GM12878 (cell line): ENCODE measurements around the gene TCF7L2. TPM values are rescaled to one million over a fixed set of nuclear protein-coding genes. Genes with fewer than 3 reads are reported as not detected.

Experiments used
- ATAC-seq: fragments of 200-7000 bp; cut with Tn5 transposase; 3 replicates; pipeline ENCODE4 v1.9.1; 2020; ENCODE audit warnings: mild to moderate bottlenecking, moderate library complexity
- BruUV-seq: library from RNA; stranded (reverse); fragments of 400-500 nt; replicated peaks from 2 replicates; lab custom pipeline; 2021; lab: Mats Ljungman, UMichigan
- CTCF ChIA-PET: fragments of 300-600 bp; sonication (Branson Sonifier 250); formaldehyde crosslinking; extraction: SDS; loops from one replicate; lab custom pipeline; 2021; ENCODE audit warnings: inconsistent platforms; lab: Yijun Ruan, JAX
- POLR2A ChIA-PET: fragments of 350-600 bp; formaldehyde crosslinking; extraction: SDS; loops from one replicate; lab custom pipeline; 2021; ENCODE audit warnings: inconsistent platforms; lab: Charles Lee
- RAD21 ChIA-PET: fragments of 300-600 bp; sonication (Branson Sonifier 250); formaldehyde crosslinking; loops from one replicate; lab custom pipeline; 2023; ENCODE audit warnings: antibody characterized with exemption; ENCODE audit not compliant: unreplicated experiment; lab: Charles Lee
- SMC1A ChIA-PET: fragments of 300-600 bp; sonication (Branson Sonifier 250); formaldehyde crosslinking; loops from one replicate; lab custom pipeline; 2023; ENCODE audit not compliant: unreplicated experiment, uncharacterized antibody; lab: Charles Lee
- DNase-seq: peaks from one replicate; pipeline ENCODE4 v3.0.0-alpha.2; 2011; ENCODE audit warnings: low read depth, low spot score
- FAIRE-seq: peaks from 3 replicates; lab custom pipeline; 2011; peaks lifted over from hg19 to GRCh38; lab: Jason Lieb, UNC
- H2AFZ ChIP-seq: 2 replicates; pipeline ENCODE4 v1.6.0; 2011; ENCODE audit warnings: low read depth, low read length, control low read depth; ENCODE audit not compliant: control insufficient read depth
- H3K27ac ChIP-seq: 2 replicates; pipeline ENCODE4 v1.5.1; 2011; ENCODE audit warnings: control low read depth; ENCODE audit not compliant: control insufficient read depth, insufficient read depth
- H3K27me3 ChIP-seq, 2 experiments: replicated peaks in 1 of 2; 2 replicates each; pipeline versions ENCODE4 v1.6.0 to v1.6.1; 2011; ENCODE audit warnings: low read length in 1 of 2; ENCODE audit not compliant: control insufficient read depth in 2 of 2, insufficient read depth in 2 of 2
- H3K36me3 ChIP-seq, 2 experiments: 2 replicates each; pipeline ENCODE4 v1.5.1; 2011; ENCODE audit warnings: low read length in 1 of 2; ENCODE audit not compliant: control insufficient read depth in 2 of 2, insufficient read depth in 2 of 2
- H3K4me1 ChIP-seq: 2 replicates; pipeline ENCODE4 v1.6.1; 2011; ENCODE audit warnings: mild to moderate bottlenecking, low read length, moderate library complexity, mixed read lengths; ENCODE audit not compliant: control insufficient read depth, insufficient read depth
- H3K4me2 ChIP-seq: 2 replicates; pipeline ENCODE4 v1.6.0; 2011; ENCODE audit warnings: control low read depth; ENCODE audit not compliant: control insufficient read depth, insufficient read depth
- H3K4me3 ChIP-seq: fragments of 200-600 bp; sonication (generic); 2 replicates; pipeline ENCODE4 v1.5.1; 2016
- H3K79me2 ChIP-seq: 2 replicates; pipeline ENCODE4 v1.6.0; 2011; ENCODE audit warnings: low read length; ENCODE audit not compliant: control insufficient read depth, insufficient read depth
- H3K9ac ChIP-seq: 2 replicates; pipeline ENCODE4 v1.8.0; 2011; ENCODE audit warnings: low read length, control low read depth, mixed read lengths; ENCODE audit not compliant: control insufficient read depth, insufficient read depth
- H3K9me3 ChIP-seq: replicated peaks from 3 replicates; pipeline ENCODE4 v1.5.1; 2011; ENCODE audit warnings: mild to moderate bottlenecking, low read length; ENCODE audit not compliant: control insufficient read depth, insufficient read depth
- H4K20me1 ChIP-seq: 2 replicates; pipeline ENCODE4 v1.6.0; 2011; ENCODE audit not compliant: control insufficient read depth, insufficient read depth
- CEBPZ ChIP-seq: fragments of 150-350 bp; IDR thresholded peaks from 2 replicates; pipeline ENCODE4 v1.6.1; 2016; ENCODE audit warnings: low read depth, low read length
- E2F4 ChIP-seq: IDR thresholded peaks from 2 replicates; pipeline ENCODE4 v1.6.1; 2012; ENCODE audit warnings: low read depth, low read length, improper control_type of control experiment
- GATAD2B ChIP-seq: fragments of 450-650 bp; conservative IDR thresholded peaks from 2 replicates; pipeline ENCODE4 v1.6.1; 2017; ENCODE audit warnings: low read depth, mild to moderate bottlenecking, moderate library complexity
- IKZF2 ChIP-seq, 2 experiments: fragments of 450-650 bp; IDR thresholded peaks; 2 replicates each; pipeline ENCODE4 v1.6.1; 2017; ENCODE audit warnings: mild to moderate bottlenecking in 2 of 2, moderate library complexity in 2 of 2
- LARP7 ChIP-seq: fragments of 450-650 bp; IDR thresholded peaks from 2 replicates; pipeline ENCODE4 v1.6.1; 2017; ENCODE audit warnings: mild to moderate bottlenecking
- NFIC ChIP-seq: IDR thresholded peaks from 2 replicates; pipeline ENCODE4 v1.6.1; 2012; ENCODE audit warnings: low read depth, mild to moderate bottlenecking, inconsistent platforms, low read length, moderate library complexity
- NFXL1 ChIP-seq: fragments of 450-650 bp; IDR thresholded peaks from 2 replicates; pipeline ENCODE4 v1.6.1; 2017; ENCODE audit warnings: antibody characterized with exemption, mild to moderate bottlenecking, borderline replicate concordance
- NFYB ChIP-seq: IDR thresholded peaks from 2 replicates; pipeline ENCODE4 v1.6.1; 2011; ENCODE audit warnings: low read depth, mild to moderate bottlenecking, low read length, improper control_type of control experiment, moderate library complexity; ENCODE audit not compliant: insufficient read depth
- PBX3 ChIP-seq: IDR thresholded peaks from 2 replicates; pipeline ENCODE4 v1.6.1; 2011; ENCODE audit warnings: mild to moderate bottlenecking, low read depth, low read length, moderate library complexity; ENCODE audit not compliant: insufficient replicate concordance
- SMARCA5 ChIP-seq: fragments of 450-650 bp; IDR thresholded peaks from 2 replicates; pipeline ENCODE4 v1.6.1; 2017; ENCODE audit warnings: mild to moderate bottlenecking
- WRNIP1 ChIP-seq: IDR thresholded peaks from 2 replicates; pipeline ENCODE4 v1.6.1; 2011; ENCODE audit warnings: low read depth, low read length, improper control_type of control experiment, borderline replicate concordance
- WGBS: methylation state at CpG from one replicate; pipeline ENCODE4 v1.1.6; 2016; ENCODE audit warnings: low lambda C conversion rate; ENCODE audit not compliant: insufficient replicate concordance, insufficient coverage; ENCODE audit errors: missing lambda C conversion rate; 5-methylcytosine and 5-hydroxymethylcytosine counted together
- in situ Hi-C: fragments of 300-500 bp; cut with MboI; formaldehyde crosslinking; loops from 9 replicates; pipeline ENCODE4 v1.14.3; 2018; ENCODE audit warnings: mixed read lengths
- intact Hi-C: fragments of 100-400 bp; cut with micrococcal nuclease; formaldehyde crosslinking; loops from one replicate; pipeline ENCODE4 v1.14.2; 2022; ENCODE audit not compliant: unreplicated experiment
- polyA plus RNA-seq, 11 experiments: library from polyadenylated mRNA; depleted of rRNA in 4 of 11; unstranded in 6 of 11; stranded (reverse) in 5 of 11; fragments of >200 nt; fragmentation: Nextera tagmentation in 4 of 11; fragmentation: Illumina TruSeq in 1 of 11; extraction: Ambion mirVana in 4 of 11; extraction: Trizol in 1 of 11; gene quantifications; 1 replicate in 1 of 11; 2 replicates in 10 of 11; pipeline versions ENCODE4 v1.2.1 to v1.2.3, GENCODE V29; 2011 to 2016; ENCODE audit warnings: inconsistent platforms in 2 of 11, missing spikeins in 2 of 11, low read depth in 1 of 11
- total RNA-seq, 4 experiments: library from RNA; depleted of rRNA in 3 of 4; stranded (reverse); fragments of >200 nt in 3 of 4; fragmentation: Illumina TruSeq in 1 of 4; extraction: Trizol in 1 of 4; gene quantifications; 2 replicates each; pipeline versions ENCODE4 v1.2.1 to v1.2.3, GENCODE V29; 2013 to 2021

Gene TCF7L2
- total and polyA plus RNA-seq, 10 of the 15 experiments (the other 5 are each of a cell fraction or from before 2014, with no cell fraction given), result 0.02 to 1.1 (median 0.35) TPM; not detected in 4

- intact Hi-C loops, result no loop called here
- ChIA-PET RAD21 (no interaction called here), SMC1A (no interaction called here), CTCF (no interaction called here), POLR2A (no interaction called here)
- TF ChIP-seq E2F4, result no peak
- no peak for TF ChIP-seq LARP7
- no peak for TF ChIP-seq WRNIP1
- TF ChIP-seq NFIC, result no peak
- TF ChIP-seq PBX3, result no peak
- no peak for TF ChIP-seq IKZF2 (IDR thresholded peaks at IDR 0.05)
- TF ChIP-seq NFYB, result no peak
- no peak for TF ChIP-seq CEBPZ
- no peak for TF ChIP-seq GATAD2B
- TF ChIP-seq SMARCA5, result no peak
- no peak for TF ChIP-seq NFXL1
- H3K27ac ChIP-seq, result no peak overlapping the region
- no peak overlapping the region for H3K4me2 ChIP-seq
- H3K9me3 ChIP-seq, result no peaks in the 10 kb centered on the region
- no peak overlapping the region for H2AFZ ChIP-seq
- no peak overlapping the region for H3K9ac ChIP-seq
- H3K27me3 ChIP-seq, result 0 out of 4 replicates have a peak, but pooled peaks cover 0 to 3% of the 10 kb centered on the region in 2 experiments
- no peak for ATAC-seq
- in situ Hi-C loops, result no loop called here
- 18% methylated on average over 4 of the region's 4 CpGs for WGBS
- H3K79me2 ChIP-seq, result no peaks in the 10 kb centered on the region
- no TSS peak for BruUV-seq
- no peaks in the 10 kb centered on the region for H4K20me1 ChIP-seq
- no peaks in the 10 kb centered on the region for H3K4me1 ChIP-seq
- H3K36me3 ChIP-seq, result no peaks in the 10 kb centered on the region
- DNase-seq, result no peak
- H3K4me3 ChIP-seq, result no peak overlapping the region
- FAIRE-seq, result no peak
Observed at GRCh38 chr10:113138937-113139585, 189.0 kb downstream of the TCF7L2 start.
